G401 (cell line): Measurements from ENCODE around the gene MTOR. TPM values are rescaled to one million over a fixed set of nuclear protein-coding genes. Genes with fewer than 3 reads are reported as not detected.

Source experiments
- DNase-seq: peaks from one replicate; pipeline ENCODE4 v3.0.0-alpha.2; 2015; ENCODE audit warnings: low spot score
- in situ Hi-C: cut with HindIII; loops from 2 replicates; pipeline ENCODE4 v1.10.0; 2016; ENCODE audit warnings: low sequenced_read_pairs, mixed read lengths
- total RNA-seq: library from RNA; depleted of rRNA; stranded (reverse); fragments of >200 nt; shearing (Covaris generic); gene quantifications from 2 replicates; pipeline ENCODE4 v1.2.3, GENCODE V29; 2014

Gene MTOR
- total RNA-seq, 1 experiment from 2014 or later = 26.7 TPM

GRCh38 chr1:11158720-11159321 is 103.5 kb downstream of the MTOR start:
- in situ Hi-C loops = no loop called here

GRCh38 chr1:11158291-11158690 is 104.1 kb downstream of the MTOR start:
- in situ Hi-C loops = no loop called here
- peak; percentile 45 for DNase-seq

More at GRCh38 chr1:11158720-11159321, 103.5 kb downstream of the MTOR start:
- peak; percentile 60 for DNase-seq

- in situ Hi-C loops = no loop called here
- peak; percentile 87 for DNase-seq
Observed at GRCh38 chr1:11157867-11158266, 104.5 kb downstream of the MTOR start.

GRCh38 chr1:11157394-11157793 is 105.0 kb downstream of the MTOR start:
- in situ Hi-C loops = no loop called here
- no peak for DNase-seq

- no peak for DNase-seq
- in situ Hi-C loops = no loop called here
Observed at GRCh38 chr1:11156963-11157362, 105.4 kb downstream of the MTOR start.

- no peak for DNase-seq
- in situ Hi-C loops = no loop called here
Observed at GRCh38 chr1:11156441-11156840, 105.9 kb downstream of the MTOR start.

GRCh38 chr1:11153184-11153583 is 109.2 kb downstream of the MTOR start:
- in situ Hi-C loops = no loop called here

GRCh38 chr1:11152755-11153154 is 109.6 kb downstream of the MTOR start:
- DNase-seq = no peak

More at GRCh38 chr1:11153184-11153583, 109.2 kb downstream of the MTOR start:
- no peak for DNase-seq

GRCh38 chr1:11151826-11152612 is 110.3 kb downstream of the MTOR start:
- DNase-seq = no peak
- in situ Hi-C loops = no loop called here

More at GRCh38 chr1:11152755-11153154, 109.6 kb downstream of the MTOR start:
- in situ Hi-C loops = no loop called here

GRCh38 chr1:11151114-11151513 is 111.2 kb downstream of the MTOR start:
- DNase-seq = no peak
- in situ Hi-C loops = no loop called here

GRCh38 chr1:11150326-11150725 is 112.0 kb downstream of the MTOR start:
- in situ Hi-C loops = no loop called here
- no peak for DNase-seq

- in situ Hi-C loops = no loop called here
- DNase-seq = peak; percentile 89
Observed at GRCh38 chr1:11147197-11147770, 115.1 kb downstream of the MTOR start.

GRCh38 chr1:11145741-11146140 is 116.6 kb downstream of the MTOR start:
- in situ Hi-C loops = no loop called here

GRCh38 chr1:11144570-11145256 is 117.6 kb downstream of the MTOR start:
- in situ Hi-C loops = no loop called here
- peak; percentile 39 for DNase-seq

More at GRCh38 chr1:11145741-11146140, 116.6 kb downstream of the MTOR start:
- peak; percentile 82 for DNase-seq

GRCh38 chr1:11143907-11144306 is 118.4 kb downstream of the MTOR start:
- DNase-seq = peak; percentile 78
- in situ Hi-C loops = no loop called here

GRCh38 chr1:11143401-11143800 is 119.0 kb downstream of the MTOR start:
- in situ Hi-C loops = no loop called here
- no peak for DNase-seq

- in situ Hi-C loops = no loop called here
- DNase-seq = no peak
Observed at GRCh38 chr1:11142618-11143391, 119.5 kb downstream of the MTOR start.

GRCh38 chr1:11138952-11139351 is 123.4 kb downstream of the MTOR start:
- no peak for DNase-seq
- in situ Hi-C loops = no loop called here

GRCh38 chr1:11138029-11138428 is 124.3 kb downstream of the MTOR start:
- in situ Hi-C loops = no loop called here

More at GRCh38 chr1:11138029-11138428, 124.3 kb downstream of the MTOR start:
- DNase-seq = no peak
